Endothelial cell of umbilical vein (primary cell): ENCODE results near the gene AKR7A2. TPM values are rescaled to one million over a fixed set of nuclear protein-coding genes. Genes with fewer than 3 reads are reported as not detected.

ENCODE experiments used
- BruUV-seq: library from RNA; stranded (reverse); fragments of 400-500 nt; replicated peaks from 2 replicates; lab custom pipeline; 2021; lab: Mats Ljungman, UMichigan
- CTCF ChIA-PET: fragments of 300-600, 350-600 bp; sonication (Branson Sonifier 250); formaldehyde crosslinking; loops from one replicate; lab custom pipeline; 2021; ENCODE audit warnings: antibody characterized with exemption, inconsistent platforms; lab: Charles Lee
- POLR2A ChIA-PET: fragments of 300-600, 350-600 bp; sonication (Branson Sonifier 250); formaldehyde crosslinking; loops from one replicate; lab custom pipeline; 2021; ENCODE audit warnings: antibody characterized with exemption, inconsistent platforms; lab: Charles Lee
- DNase-seq: peaks from one replicate; pipeline ENCODE4 v3.0.0-alpha.2; 2011; ENCODE audit warnings: low read depth, low spot score
- FAIRE-seq: peaks from 2 replicates; lab custom pipeline; 2011; peaks lifted over from hg19 to GRCh38; lab: Jason Lieb, UNC
- H2AFZ ChIP-seq: 2 replicates; pipeline ENCODE4 v1.6.0; 2012; ENCODE audit warnings: low read depth, low read length, control low read depth, inconsistent platforms
- H3K27ac ChIP-seq: 2 replicates; pipeline ENCODE4 v1.5.1; 2011; ENCODE audit warnings: low read depth, mild to moderate bottlenecking, control low read depth, low read length, moderate library complexity; ENCODE audit not compliant: insufficient read depth
- H3K27me3 ChIP-seq, 2 experiments: 2 replicates each; pipeline versions ENCODE4 v1.6.0 to v1.6.1; 2011; ENCODE audit warnings: low read length in 2 of 2, mixed read lengths in 1 of 2; ENCODE audit not compliant: control insufficient read depth in 2 of 2, insufficient read depth in 2 of 2
- H3K36me3 ChIP-seq, 2 experiments: 2 replicates in 1 of 2; 3 replicates in 1 of 2; pipeline ENCODE4 v1.5.1; 2011; ENCODE audit warnings: low read length in 2 of 2, mild to moderate bottlenecking in 1 of 2, moderate library complexity in 1 of 2; ENCODE audit not compliant: control insufficient read depth in 2 of 2, insufficient read depth in 2 of 2; ENCODE audit errors: extremely low read depth in 1 of 2
- H3K4me1 ChIP-seq: 3 replicates; pipeline ENCODE4 v1.5.1; 2011; ENCODE audit warnings: mild to moderate bottlenecking, low read length; ENCODE audit not compliant: control insufficient read depth, insufficient read depth; ENCODE audit errors: extremely low read depth
- H3K4me2 ChIP-seq: 2 replicates; pipeline ENCODE4 v1.6.1; 2011; ENCODE audit warnings: low read length, control low read depth, mixed read lengths; ENCODE audit not compliant: insufficient read depth
- H3K4me3 ChIP-seq, 3 experiments: fragments of 200-600 bp in 1 of 3; sonication (generic), shearing (Covaris generic) in 1 of 3; replicated peaks in 1 of 3; 2 replicates each; pipeline ENCODE4 v1.5.1; 2011 to 2016; ENCODE audit warnings: control low read depth in 3 of 3, low read length in 3 of 3, mild to moderate bottlenecking in 2 of 3, inconsistent platforms in 1 of 3, low read depth in 1 of 3, moderate library complexity in 1 of 3; ENCODE audit not compliant: insufficient read depth in 1 of 3
- H3K79me2 ChIP-seq: 2 replicates; pipeline ENCODE4 v1.6.0; 2012; ENCODE audit warnings: low read length, inconsistent platforms; ENCODE audit not compliant: control insufficient read depth, insufficient read depth
- H3K9ac ChIP-seq: replicated peaks from 2 replicates; pipeline ENCODE3; 2011; ENCODE audit warnings: low read length, control low read depth; ENCODE audit not compliant: insufficient read depth; ENCODE audit errors: extremely low read depth
- H3K9me1 ChIP-seq: replicated peaks from 3 replicates; pipeline ENCODE4 v1.6.0; 2011; ENCODE audit warnings: mild to moderate bottlenecking, low read length; ENCODE audit not compliant: control insufficient read depth, insufficient read depth; ENCODE audit errors: extremely low read depth
- H3K9me3 ChIP-seq: replicated peaks from 2 replicates; pipeline ENCODE4 v1.5.1; 2012; ENCODE audit warnings: low read length, inconsistent platforms; ENCODE audit not compliant: control insufficient read depth, insufficient read depth
- H4K20me1 ChIP-seq: replicated peaks from 2 replicates; pipeline ENCODE3; 2011; ENCODE audit warnings: mild to moderate bottlenecking, low read length; ENCODE audit not compliant: control insufficient read depth, insufficient read depth; ENCODE audit errors: extremely low read depth
- CTCF ChIP-seq, 2 donors: IDR thresholded peaks; 1 replicate in 1 of 2; 2 replicates in 1 of 2; pipeline ENCODE4 v1.5.1; 2011; ENCODE audit warnings: low read length in 2 of 2, mild to moderate bottlenecking in 2 of 2, moderate library complexity in 2 of 2, control low read depth in 1 of 2, inconsistent platforms in 1 of 2, low read depth in 1 of 2; ENCODE audit not compliant: insufficient read depth in 1 of 2; ENCODE audit errors: extremely low read depth in 1 of 2
- EZH2 ChIP-seq: IDR thresholded peaks from 2 replicates; pipeline ENCODE4 v1.6.1; 2012; ENCODE audit warnings: borderline replicate concordance, low read depth, mild to moderate bottlenecking, moderate library complexity, low read length, inconsistent platforms; ENCODE audit not compliant: severe bottlenecking
- FOS ChIP-seq: IDR thresholded peaks from 2 replicates; pipeline ENCODE4 v1.6.1; 2011; ENCODE audit warnings: mild to moderate bottlenecking, low read length, moderate library complexity, borderline replicate concordance; ENCODE audit not compliant: insufficient read depth
- GATA2 ChIP-seq: IDR thresholded peaks from 2 replicates; pipeline ENCODE4 v1.7.0; 2011; ENCODE audit warnings: low read depth, mild to moderate bottlenecking, moderate library complexity, mixed read lengths, low read length; ENCODE audit not compliant: insufficient read length, insufficient read depth
- JUN ChIP-seq: IDR thresholded peaks from 2 replicates; pipeline ENCODE4 v1.6.1; 2011; ENCODE audit warnings: borderline replicate concordance, low read depth; ENCODE audit not compliant: insufficient read length, insufficient read depth
- MAX ChIP-seq: IDR thresholded peaks from 2 replicates; pipeline ENCODE4 v1.6.1; 2011; ENCODE audit not compliant: insufficient read depth, insufficient read length
- MYC ChIP-seq: IDR thresholded peaks from one replicate; pipeline ENCODE4 v1.6.1; 2011; ENCODE audit warnings: mild to moderate bottlenecking, low read depth, low read length
- POLR2A ChIP-seq: IDR thresholded peaks from 2 replicates; pipeline ENCODE4 v1.6.1; 2012; ENCODE audit warnings: low read depth, mild to moderate bottlenecking, control low read depth, low read length
- POLR2AphosphoS5 ChIP-seq: IDR thresholded peaks from 2 replicates; pipeline ENCODE4 v1.6.1; 2012; ENCODE audit warnings: low read depth, mild to moderate bottlenecking, control low read depth, low read length, moderate library complexity; ENCODE audit not compliant: insufficient read depth
- dilution Hi-C: fragments of 300-500 bp; cut with MboI; formaldehyde crosslinking; loops from one replicate; pipeline ENCODE4 v1.15.0; 2019; ENCODE audit warnings: low sequenced_read_pairs; ENCODE audit not compliant: extremely low pct_ligation_motif_present
- intact Hi-C: fragments of 100-400 bp; cut with micrococcal nuclease; formaldehyde crosslinking; loops from one replicate; pipeline ENCODE4 v1.10.0; 2022
- polyA plus RNA-seq, 4 experiments: library from polyadenylated mRNA; depleted of rRNA in 3 of 4; stranded (reverse) in 3 of 4; unstranded in 1 of 4; fragments of >200 nt; gene quantifications; 2 replicates each; pipeline versions ENCODE4 v1.2.1 to v1.2.3, GENCODE V29; 2011 to 2012; ENCODE audit warnings: missing spikeins in 1 of 4
- total RNA-seq: library from RNA; stranded (reverse); gene quantifications from 2 replicates; pipeline ENCODE4 v1.2.3, GENCODE V29; 2021

AKR7A2 gene
- total and polyA plus RNA-seq, 2 donors (not counting 3 experiments of a cell fraction or from before 2014, with no cell fraction given) = 48.0 to 70.7 TPM

GRCh38 chr1:19317126-19317910 is 5.4 kb upstream of the AKR7A2 start:
- DNase-seq (no peak), FAIRE-seq (no peak)
- TF ChIP-seq GATA2 = no peak
- no peak for TF ChIP-seq FOS
- TF ChIP-seq MAX = no peak
- TF ChIP-seq CTCF (IDR thresholded peaks at IDR 0.05; ENCODE audit: extremely low read depth in 1 of 2, insufficient read depth in 1 of 2, low read depth in 1 of 2, low read length in 2 of 2) = no peak
- TF ChIP-seq MYC = no peak
- TF ChIP-seq POLR2A = no peak
- no peak for TF ChIP-seq POLR2AphosphoS5
- no peak for TF ChIP-seq EZH2
- no peak for TF ChIP-seq JUN
- no peak overlapping the region for H2AFZ ChIP-seq
- no peak overlapping the region for H3K27ac ChIP-seq
- H3K9me3 ChIP-seq = no peaks in the 10 kb centered on the region
- H3K4me1 ChIP-seq = peaks cover 16% of the 10 kb centered on the region
- H3K36me3 ChIP-seq = peaks cover 2% of the 10 kb centered on the region in 2 experiments
- no peaks in the 10 kb centered on the region for H4K20me1 ChIP-seq
- H3K9ac ChIP-seq = no peak overlapping the region
- H3K9me1 ChIP-seq = no peaks in the 10 kb centered on the region
- H3K4me3 ChIP-seq = no peak overlapping the region
- dilution Hi-C loops = no loop called here
- ChIA-PET CTCF (no interaction called here), POLR2A (no interaction called here)
- H3K27me3 ChIP-seq = no peaks in the 10 kb centered on the region
- intact Hi-C loops = no loop called here
- no peak overlapping the region for H3K4me2 ChIP-seq
- peaks cover 5% of the 10 kb centered on the region for H3K79me2 ChIP-seq
- no TSS peak for BruUV-seq
